HepG2 (cell line): ENCODE results near the gene AXDND1. TPM values are rescaled to one million over a fixed set of nuclear protein-coding genes. Genes with fewer than 3 reads are reported as not detected.

Experiments used
- ARID3A ChIP-seq: IDR thresholded peaks from 2 replicates; pipeline ENCODE4 v1.6.1; 2012; ENCODE audit warnings: low read depth, low read length, improper control_type of control experiment
- CBX1 ChIP-seq: IDR thresholded peaks from one replicate; pipeline ENCODE4 v1.6.1; 2016; ENCODE audit warnings: antibody characterized with exemption, low read depth
- CREB3 ChIP-seq: sonication (generic); formaldehyde crosslinking; IDR thresholded peaks from 2 replicates; pipeline ENCODE4 v1.5.0; 2020; ENCODE audit warnings: missing genetic modification reagents
- FIP1L1 ChIP-seq: fragments of 200-400 bp; formaldehyde crosslinking; IDR thresholded peaks from 2 replicates; pipeline ENCODE4 v1.6.1; 2018; ENCODE audit warnings: low read depth, mild to moderate bottlenecking, low read length, moderate library complexity, borderline replicate concordance; ENCODE audit not compliant: insufficient read depth
- FLYWCH1 ChIP-seq: sonication (generic); formaldehyde crosslinking; IDR thresholded peaks from 2 replicates; pipeline ENCODE4 v1.8.1; 2023; ENCODE audit warnings: mild to moderate bottlenecking, missing genetic modification reagents
- FUBP1 ChIP-seq: sonication (generic); formaldehyde crosslinking; IDR thresholded peaks from 2 replicates; pipeline ENCODE4 v1.5.1; 2020; ENCODE audit warnings: missing genetic modification reagents, mild to moderate bottlenecking, borderline replicate concordance
- ISX ChIP-seq: sonication (generic); formaldehyde crosslinking; conservative IDR thresholded peaks from 2 replicates; pipeline ENCODE4 v1.5.0; 2020; ENCODE audit warnings: missing genetic modification reagents
- MBD4 ChIP-seq: IDR thresholded peaks from 2 replicates; pipeline ENCODE4 v1.6.1; 2012; ENCODE audit warnings: low read length, inconsistent platforms, borderline replicate concordance
- MIER3 ChIP-seq: IDR thresholded peaks from 2 replicates; pipeline ENCODE4 v1.6.1; 2016; ENCODE audit warnings: missing compliant biosample characterization, borderline replicate concordance
- PTBP1 ChIP-seq: fragments of 200-400 bp; formaldehyde crosslinking; IDR thresholded peaks from 2 replicates; pipeline ENCODE4 v1.6.1; 2018; ENCODE audit warnings: low read length, low read depth; ENCODE audit not compliant: poor library complexity, severe bottlenecking
- REPIN1 ChIP-seq: sonication (generic); formaldehyde crosslinking; IDR thresholded peaks from 2 replicates; pipeline ENCODE4 v1.8.0; 2022; ENCODE audit warnings: missing genetic modification reagents, low read depth, mild to moderate bottlenecking, borderline replicate concordance
- RORA ChIP-seq: sonication (generic); formaldehyde crosslinking; IDR thresholded peaks from 2 replicates; pipeline ENCODE4 v1.5.0; 2020; ENCODE audit warnings: mild to moderate bottlenecking, missing genetic modification reagents, moderate library complexity
- SIX1 ChIP-seq: sonication (generic); formaldehyde crosslinking; IDR thresholded peaks from 2 replicates; pipeline ENCODE4 v1.4.0; 2020; ENCODE audit warnings: missing genetic modification reagents, borderline replicate concordance
- SP4 ChIP-seq: sonication (generic); formaldehyde crosslinking; IDR thresholded peaks from 2 replicates; pipeline ENCODE4 v1.8.1; 2023; ENCODE audit warnings: mild to moderate bottlenecking, missing genetic modification reagents
- SPEN ChIP-seq: sonication (generic); formaldehyde crosslinking; IDR thresholded peaks from 2 replicates; pipeline ENCODE4 v1.5.1; 2020; ENCODE audit warnings: low read depth, mild to moderate bottlenecking, missing genetic modification reagents
- TEAD3 ChIP-seq: optimal IDR thresholded peaks from 2 replicates; pipeline ENCODE3; 2016; ENCODE audit warnings: borderline replicate concordance
- ZBTB21 ChIP-seq: sonication (generic); formaldehyde crosslinking; IDR thresholded peaks from 2 replicates; pipeline ENCODE4 v1.4.0; 2020; ENCODE audit warnings: missing genetic modification reagents
- ZNF747 ChIP-seq: sonication (generic); formaldehyde crosslinking; IDR thresholded peaks from 2 replicates; pipeline ENCODE4 v1.8.1; 2023; ENCODE audit warnings: missing genetic modification reagents, mild to moderate bottlenecking, borderline replicate concordance
- ZNF780A ChIP-seq: sonication (generic); formaldehyde crosslinking; IDR thresholded peaks from 2 replicates; pipeline ENCODE4 v1.8.0; 2022; ENCODE audit warnings: mild to moderate bottlenecking, missing genetic modification reagents, moderate library complexity
- polyA plus RNA-seq, 8 experiments: library from polyadenylated mRNA; depleted of rRNA in 3 of 8; stranded (reverse) in 7 of 8; unstranded in 1 of 8; fragments of >200 nt; fragmentation: Illumina TruSeq in 4 of 8; extraction: Trizol in 4 of 8; gene quantifications; 2 replicates each; pipeline versions ENCODE4 v1.2.1 to v1.2.3, GENCODE V29; 2011 to 2016; ENCODE audit warnings: low read depth in 4 of 8, missing spikeins in 1 of 8, mixed read lengths in 1 of 8; ENCODE audit not compliant: insufficient read depth in 1 of 8
- total RNA-seq, 5 experiments: library from RNA; depleted of rRNA; stranded (reverse); fragments of >200 nt; fragmentation: Illumina TruSeq; extraction: Trizol; gene quantifications; 2 replicates each; pipeline ENCODE4 v1.2.3, GENCODE V29; 2016; ENCODE audit warnings: low read depth in 1 of 5

The AXDND1 gene
- total and polyA plus RNA-seq, 2 of the 13 experiments (the other 11 are each of a cell fraction or from before 2014, with no cell fraction given): 0.15 to 0.40 TPM

- TF ChIP-seq MIER3 (CRISPR knock-in tag): no peak
- no peak for TF ChIP-seq CREB3 (CRISPR knock-in tag)
- peak; percentile 55; the same call in 1 of the 2 replicates for TF ChIP-seq SP4 (CRISPR knock-in tag)
- no peak for TF ChIP-seq MBD4
- no peak for TF ChIP-seq FLYWCH1 (CRISPR knock-in tag)
- TF ChIP-seq FUBP1: no peak
- no peak for TF ChIP-seq RORA (CRISPR knock-in tag)
- TF ChIP-seq PTBP1: peak; percentile 49
- no peak for TF ChIP-seq ZNF747 (CRISPR knock-in tag)
- TF ChIP-seq FIP1L1: no peak
- peak; percentile 39 for TF ChIP-seq TEAD3
- no peak for TF ChIP-seq ISX (CRISPR knock-in tag)
- peak; percentile 60 for TF ChIP-seq SPEN
- 0 out of 2 replicates have a peak, but pooled peaks have one; percentile 11 for TF ChIP-seq SIX1
- TF ChIP-seq ZBTB21 (CRISPR knock-in tag): peak; percentile 92
- no peak for TF ChIP-seq ZNF780A (CRISPR knock-in tag)
- TF ChIP-seq ARID3A: no peak
- 0 out of 2 replicates have a peak, but pooled peaks have one; percentile 50 for TF ChIP-seq REPIN1 (CRISPR knock-in tag)
- no peak for TF ChIP-seq CBX1
These were observed at the start of gene AXDND1 (continued) for GRCh38 chr1:179365342-179366092.
